Natural killer cell (primary cell): Measurements from ENCODE around the gene GAB2. TPM values are rescaled to one million over a fixed set of nuclear protein-coding genes. Genes with fewer than 3 reads are reported as not detected.
"Not testable (repeated sequence)": the region's sequence is repeated elsewhere in the genome, so short reads cannot be mapped to it uniquely, and the experiment has no call there.

Experiments used
- ATAC-seq, 3 donors: fragments of 150-1000 bp in 2 of 3; fragments of 200-7000 bp in 1 of 3; cut with Tn5 transposase; 1 replicate in 1 of 3; 2 replicates in 2 of 3; pipeline ENCODE4 v1.10.0; 2021; ENCODE audit warnings: mild to moderate bottlenecking in 2 of 3, moderate library complexity in 2 of 3
- DNase-seq, 2 donors: peaks; one replicate each; pipeline versions ENCODE4 v3.0.0 to v3.0.0-alpha.2; 2013 to 2021; ENCODE audit warnings: mixed read lengths in 1 of 2
- H3K27ac ChIP-seq: one replicate; pipeline ENCODE4 v1.5.1; 2013; ENCODE audit warnings: mild to moderate bottlenecking, low read length
- H3K27me3 ChIP-seq: one replicate; pipeline ENCODE4 v1.6.1; 2013; ENCODE audit warnings: low read length; ENCODE audit not compliant: control insufficient read depth, insufficient read depth
- H3K36me3 ChIP-seq: one replicate; pipeline ENCODE4 v1.6.1; 2013; ENCODE audit warnings: low read length; ENCODE audit not compliant: control insufficient read depth, insufficient read depth
- H3K4me1 ChIP-seq: one replicate; pipeline ENCODE4 v1.6.1; 2013; ENCODE audit warnings: low read length; ENCODE audit not compliant: control insufficient read depth, insufficient read depth
- H3K4me3 ChIP-seq: one replicate; pipeline ENCODE4 v1.5.1; 2013; ENCODE audit warnings: low read length
- H3K9me3 ChIP-seq: one replicate; pipeline ENCODE4 v1.6.1; 2013; ENCODE audit warnings: low read length; ENCODE audit not compliant: control insufficient read depth, insufficient read depth
- H3K27ac Mint-ChIP-seq, 2 donors: one replicate each; pipeline ENCODE4 v1.8.0; 2022; ENCODE audit warnings: mild to moderate bottlenecking in 2 of 2, mixed read lengths in 2 of 2, moderate library complexity in 1 of 2
- H3K27me3 Mint-ChIP-seq, 2 donors: one replicate each; pipeline ENCODE4 v1.8.0; 2022; ENCODE audit warnings: low read depth in 2 of 2, mixed read lengths in 2 of 2
- H3K36me3 Mint-ChIP-seq: one replicate; pipeline ENCODE4 v1.8.0; 2022; ENCODE audit warnings: mixed read lengths
- H3K4me1 Mint-ChIP-seq, 2 donors: one replicate each; pipeline ENCODE4 v1.8.0; 2022; ENCODE audit warnings: mixed read lengths in 2 of 2
- H3K4me3 Mint-ChIP-seq: one replicate; pipeline ENCODE4 v1.8.0; 2022; ENCODE audit warnings: mild to moderate bottlenecking, moderate library complexity, mixed read lengths
- H3K9me3 Mint-ChIP-seq, 2 donors: one replicate each; pipeline ENCODE4 v1.8.0; 2022; ENCODE audit warnings: mixed read lengths in 2 of 2
- CTCF ChIP-seq: fragments of 200-600 bp; IDR thresholded peaks from one replicate; pipeline ENCODE4 v1.8.0; 2022; ENCODE audit warnings: antibody characterized with exemption
- WGBS: methylation state at CpG from one replicate; pipeline ENCODE4 v1.1.7; 2013; ENCODE audit warnings: missing lambda C conversion rate; ENCODE audit not compliant: insufficient coverage; 5-methylcytosine and 5-hydroxymethylcytosine counted together
- intact Hi-C: fragments of 100-400 bp; cut with micrococcal nuclease; formaldehyde crosslinking; loops from one replicate; pipeline ENCODE4 v1.14.2; 2022
- total RNA-seq, 4 donors: library from RNA; stranded (reverse); fragments of 120-200 nt in 1 of 4; gene quantifications; one replicate each; pipeline versions ENCODE4 v1.2.3 to v1.2.4, GENCODE V29; 2013 to 2022

The GAB2 gene
- 10 to 100 TPM in 1 of 3 donors, 1 to 10 TPM in 2; 4.3 to 58.4 (median 8.1) TPM for total RNA-seq
- total RNA-seq (2013), result 5.3 TPM

DNA sequence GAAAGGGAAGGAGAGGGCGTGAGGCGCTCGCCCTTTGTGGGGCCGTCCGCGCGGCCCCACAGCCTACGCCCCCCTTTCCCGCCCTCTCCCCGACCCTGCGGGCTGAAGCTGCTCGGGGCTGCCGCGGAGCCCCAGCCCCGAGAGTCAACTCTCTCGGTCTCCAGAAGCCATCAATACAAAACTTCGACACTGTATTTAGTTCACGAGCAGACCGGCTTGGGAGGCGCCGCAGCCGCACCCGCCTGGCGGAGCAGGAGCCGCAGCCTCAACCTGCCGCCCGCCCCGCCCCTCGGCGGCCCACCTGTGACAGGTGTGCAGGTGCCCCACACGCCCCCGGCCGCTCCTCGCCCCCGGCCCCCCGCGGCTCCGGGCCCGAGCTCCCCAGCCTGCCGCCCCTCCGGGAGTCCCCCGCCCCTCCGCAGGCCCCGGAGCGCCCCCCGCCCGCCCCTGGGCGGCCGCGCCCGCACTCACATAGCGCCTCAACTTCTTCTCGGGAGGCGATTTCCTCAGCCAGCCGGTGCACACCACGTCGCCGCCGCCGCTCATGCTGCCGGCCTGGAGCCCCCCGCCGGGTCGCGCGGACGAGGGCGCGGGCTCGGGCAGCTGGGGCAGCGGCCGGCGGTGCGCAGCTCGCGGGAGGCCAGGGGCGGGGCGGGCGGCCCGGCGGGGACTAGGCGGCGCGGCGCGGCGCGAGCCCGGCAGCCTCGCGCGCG is at the start of gene GAB2:
GAB2 (minus strand) TSS at position 646 of the 713 bp plus-strand sequence; CDS start at position 546, 100 bp downstream.
- no peaks in the 10 kb centered on the region for H3K27me3 ChIP-seq
- no peak for TF ChIP-seq CTCF
- peak within 1 kb of the TSS; percentile 73 for H3K4me3 ChIP-seq
- DNase-seq, result peak in 1 of 2 donors; percentile 55
- Mint-ChIP-seq H3K27ac (peak within 1 kb of the TSS; percentile 71 to 91), H3K9me3 (no peaks in the 10 kb centered on the region), H3K27me3 (peaks cover 20 to 38% of the 10 kb centered on the region in 2 donors), H3K4me1 (peaks cover 25 to 28% of the 10 kb centered on the region in 2 donors), H3K36me3 (no peaks in the 10 kb centered on the region), H3K4me3 (peak within 1 kb of the TSS; percentile 97)
- no peaks in the 10 kb centered on the region for H3K9me3 ChIP-seq
- peak in 1 of 3 donors; percentile 22 for ATAC-seq
- intact Hi-C loops, result loop anchor here (1.0 kb wide), 1 partner anchor 147 kb away; no protein-coding TSS in a partner anchor
- H3K27ac ChIP-seq, result peak within 1 kb of the TSS; percentile 69
- H3K4me1 ChIP-seq, result peaks cover 28% of the 10 kb centered on the region
- whole genome bisulfite sequencing, result under 1% methylated on average over 93 of the region's 93 CpGs
- H3K36me3 ChIP-seq, result no peaks in the 10 kb centered on the region

GRCh38 chr11:78467370-78467769 is 49.8 kb upstream of the GAB2 start:
- H3K36me3 Mint-ChIP-seq, result no peaks in the 10 kb centered on the region
- H3K4me3 Mint-ChIP-seq, result no peak overlapping the region
- peak overlapping the region; percentile 27 to 91 for H3K27ac Mint-ChIP-seq

GRCh38 chr11:78465169-78465942 is 47.7 kb upstream of the GAB2 start:
- peak overlapping the region; percentile 92 for H3K27ac ChIP-seq

More at GRCh38 chr11:78467370-78467769, 49.8 kb upstream of the GAB2 start:
- no peak for DNase-seq
- no peak for TF ChIP-seq CTCF
- no peak for ATAC-seq
- intact Hi-C loops, result no loop called here
- peaks cover 0 to 2% of the 10 kb centered on the region in 2 donors for H3K9me3 Mint-ChIP-seq
- peaks cover 10 to 11% of the 10 kb centered on the region in 2 donors for H3K4me1 Mint-ChIP-seq
- Histone ChIP-seq H3K4me1 (peaks cover 11% of the 10 kb centered on the region), H3K27me3 (no peaks in the 10 kb centered on the region), H3K9me3 (no peaks in the 10 kb centered on the region), H3K4me3 (no peak overlapping the region), H3K36me3 (no peaks in the 10 kb centered on the region), H3K27ac (no peak overlapping the region)
- WGBS, result 100% methylated on average over 1 of the region's 2 CpGs
- H3K27me3 Mint-ChIP-seq, result no peaks in the 10 kb centered on the region

DNA sequence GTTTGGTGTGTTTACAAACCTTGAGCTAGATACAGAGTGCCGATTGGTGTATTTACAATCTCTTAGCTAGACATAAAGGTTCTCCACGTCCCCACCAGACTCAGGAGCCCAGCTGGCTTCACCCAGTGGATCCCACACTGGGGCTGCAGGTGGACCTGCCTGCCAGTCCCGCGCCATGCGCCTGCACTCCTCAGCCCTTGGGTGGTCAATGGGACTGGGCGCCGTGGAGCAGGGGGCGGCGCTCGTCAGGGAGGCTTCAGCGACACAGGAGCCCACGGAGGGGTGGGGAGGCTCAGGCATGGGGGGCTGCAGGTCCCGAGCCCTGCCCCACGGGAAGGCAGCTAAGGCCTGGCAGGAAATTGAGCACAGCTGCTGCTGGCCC is 47.2 kb upstream of the GAB2 start:
- H3K9me3 Mint-ChIP-seq, H3K36me3 ChIP-seq, H3K4me3 ChIP-seq, DNase-seq, H3K9me3 ChIP-seq, H3K27me3 ChIP-seq, H3K4me3 Mint-ChIP-seq, H3K27me3 Mint-ChIP-seq, ATAC-seq: not testable (repeated sequence)
- H3K36me3 Mint-ChIP-seq, result peaks cover 13% of the 10 kb centered on the region
- H3K4me1 Mint-ChIP-seq, result peaks cover 10 to 11% of the 10 kb centered on the region in 2 donors
- intact Hi-C loops, result loop anchor here (1.0 kb wide), 1 partner anchor 110 kb away; the partner anchor contains the start of gene NARS2
- H3K27ac Mint-ChIP-seq, result peak overlapping the region; percentile 22 to 86
- Histone ChIP-seq H3K27ac (peak overlapping the region; percentile 92), H3K4me1 (peaks cover 11% of the 10 kb centered on the region)
- WGBS, result 79% methylated on average over 14 of the region's 14 CpGs

More at GRCh38 chr11:78465169-78465942, 47.7 kb upstream of the GAB2 start:
- Histone ChIP-seq H3K9me3 (no peaks in the 10 kb centered on the region), H3K4me3 (peak overlapping the region; percentile 32), H3K36me3 (no peaks in the 10 kb centered on the region), H3K4me1 (peaks cover 11% of the 10 kb centered on the region), H3K27me3 (no peaks in the 10 kb centered on the region)
- peak; percentile 97 to 100 (median 98) for ATAC-seq
- DNase-seq, result peak; percentile 41 to 64
- no peaks in the 10 kb centered on the region for H3K27me3 Mint-ChIP-seq
- intact Hi-C loops, result loop anchor here (1.0 kb wide), 1 partner anchor 109 kb away; the partner anchor contains the start of gene NARS2
- peak overlapping the region; percentile 86 to 91 for H3K27ac Mint-ChIP-seq
- WGBS, result 29% methylated on average over 16 of the region's 19 CpGs
- H3K4me1 Mint-ChIP-seq, result peaks cover 10 to 11% of the 10 kb centered on the region in 2 donors
- no peak for TF ChIP-seq CTCF
- H3K4me3 Mint-ChIP-seq, result peak overlapping the region; percentile 61
- H3K36me3 Mint-ChIP-seq, result peaks cover 11% of the 10 kb centered on the region
- H3K9me3 Mint-ChIP-seq, result no peaks in the 10 kb centered on the region
